Hindlimb muscle (tissue), 1 donor: ENCODE data around the gene IFNAR1. TPM values are rescaled to one million over a fixed set of nuclear protein-coding genes. Genes with fewer than 3 reads are reported as not detected.
"Not testable (repeated sequence)": the region's sequence is repeated elsewhere in the genome, so short reads cannot be mapped to it uniquely, and the experiment has no call there.

Experiments
- DNase-seq: peaks from one replicate; pipeline ENCODE4 v3.0.0-alpha.2; 2013
- polyA plus RNA-seq: library from polyadenylated mRNA; unstranded; fragments of 120-200 nt; gene quantifications from one replicate; pipeline ENCODE4 v1.2.1, GENCODE V29; 2013; ENCODE audit not compliant: insufficient read length

Gene IFNAR1
- polyA plus RNA-seq, 1 donor = 24.3 TPM

DNA sequence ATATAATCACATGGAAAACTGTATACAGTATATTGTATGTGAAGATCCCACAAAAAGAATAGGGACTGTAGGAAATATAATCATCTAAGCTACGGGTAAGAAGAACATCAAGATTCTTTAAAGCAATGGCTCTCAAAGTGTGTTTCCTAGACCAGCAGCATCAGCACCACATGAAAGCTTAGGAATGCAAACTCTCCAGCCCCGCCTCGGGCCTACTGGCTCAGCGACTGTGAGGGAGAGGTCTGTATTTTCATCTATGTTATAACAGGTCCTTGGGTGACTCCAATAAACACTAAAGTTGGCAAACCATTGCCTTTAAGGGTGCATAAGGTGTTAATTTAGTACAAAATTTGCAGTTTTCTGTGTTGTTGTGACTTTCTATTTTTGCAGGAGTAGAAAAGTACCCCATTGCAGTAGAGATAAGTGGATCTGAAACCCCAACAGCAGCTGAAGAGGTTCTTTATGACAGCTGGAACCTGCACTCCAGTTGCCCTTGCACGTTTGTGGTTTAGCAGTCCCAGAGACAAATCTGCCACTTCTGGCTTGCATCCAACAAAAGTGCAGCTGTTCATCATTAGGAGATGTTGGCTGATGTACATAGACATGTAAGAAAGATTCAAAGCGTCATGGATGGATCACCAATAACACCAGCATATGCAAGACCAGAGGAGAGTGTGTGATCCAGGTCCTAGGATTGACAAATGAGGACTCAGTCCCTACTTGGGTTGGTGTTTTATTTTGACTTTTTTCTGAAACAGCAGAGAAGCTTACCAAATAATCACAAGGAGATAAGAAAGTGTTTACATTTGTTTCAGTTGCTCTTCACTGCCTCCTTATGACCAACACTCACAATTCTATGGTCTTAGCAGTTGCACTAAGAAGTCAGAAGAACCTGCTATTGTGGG lies 15.9 kb upstream of the IFNAR1 start:
- peak; percentile 57 for DNase-seq

DNA sequence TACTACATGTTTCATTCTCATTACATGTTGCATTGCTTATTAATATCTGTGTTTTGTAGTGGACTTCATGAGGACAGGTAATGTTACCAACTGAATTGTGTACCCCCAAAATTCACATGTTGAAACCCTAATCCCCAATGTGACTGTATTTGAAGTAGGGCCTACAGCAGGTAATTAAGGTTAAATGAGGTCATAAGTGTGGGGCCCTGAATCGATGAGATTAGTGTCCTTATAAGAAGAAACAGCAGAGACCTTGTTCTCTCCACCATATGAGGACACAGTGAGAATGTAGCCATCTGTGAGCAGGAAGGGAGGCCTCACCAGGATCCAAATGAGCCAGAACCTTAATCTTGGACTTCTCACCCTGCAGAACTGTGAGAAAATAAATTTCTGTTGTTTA lies 15.0 kb upstream of the IFNAR1 start:
- DNase-seq = no peak

DNA sequence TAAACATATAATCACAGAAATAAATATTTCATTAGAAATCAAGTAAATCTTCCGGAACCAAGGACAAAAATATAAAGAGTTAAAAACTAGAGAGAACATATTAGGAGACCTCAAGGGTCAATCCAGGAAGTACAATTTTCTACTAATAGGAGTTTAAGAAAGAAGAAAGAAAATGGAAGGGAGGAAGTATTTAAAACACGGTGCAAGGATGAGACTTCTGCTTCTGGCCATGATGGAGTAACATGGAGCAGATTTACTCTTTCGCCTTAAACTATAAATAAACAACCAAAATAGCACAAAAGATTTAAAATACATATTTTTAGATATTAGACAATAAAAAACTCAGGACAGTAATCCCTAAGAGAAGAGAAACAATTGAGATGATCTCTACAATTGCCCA lies 12.6 kb upstream of the IFNAR1 start:
- no peak for DNase-seq

DNA sequence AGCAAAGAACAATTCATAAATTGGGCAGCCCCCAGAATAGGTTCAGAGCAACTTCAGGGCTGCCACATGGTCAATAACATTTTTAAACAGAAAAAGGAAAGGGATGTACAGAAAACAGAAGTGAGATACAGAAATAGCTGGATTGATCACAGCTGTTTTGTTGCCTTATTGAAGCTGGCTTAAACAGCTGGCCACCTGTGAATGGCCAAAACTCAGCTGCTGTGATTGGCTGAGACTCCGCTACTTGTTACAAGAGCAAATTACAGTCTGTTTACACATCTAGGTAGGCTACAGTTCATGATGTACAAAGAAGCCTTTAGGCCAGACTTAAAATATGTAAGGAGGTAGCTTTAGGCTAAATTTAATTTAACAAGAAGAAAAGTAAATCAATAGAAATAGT lies 11.6 kb upstream of the IFNAR1 start:
- DNase-seq = no peak

DNA sequence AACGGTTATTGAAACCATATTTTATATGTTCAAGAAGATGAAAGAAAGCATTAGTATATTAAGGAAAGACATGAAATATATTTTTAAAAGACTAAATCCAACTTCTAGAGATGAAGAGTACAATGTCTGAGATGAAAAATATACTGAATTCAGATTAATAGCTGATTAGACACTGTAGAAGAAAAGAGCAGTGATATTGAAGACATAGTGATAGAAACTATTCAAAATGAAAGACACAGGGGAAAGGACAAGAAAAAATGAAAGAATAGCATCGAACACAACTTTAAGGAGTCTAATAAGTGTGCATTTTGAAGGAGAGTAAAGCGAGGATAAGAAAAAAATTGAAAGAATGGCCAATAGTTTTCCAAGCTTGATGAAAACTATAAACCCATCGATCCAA lies 11.2 kb upstream of the IFNAR1 start:
- no peak for DNase-seq

DNA sequence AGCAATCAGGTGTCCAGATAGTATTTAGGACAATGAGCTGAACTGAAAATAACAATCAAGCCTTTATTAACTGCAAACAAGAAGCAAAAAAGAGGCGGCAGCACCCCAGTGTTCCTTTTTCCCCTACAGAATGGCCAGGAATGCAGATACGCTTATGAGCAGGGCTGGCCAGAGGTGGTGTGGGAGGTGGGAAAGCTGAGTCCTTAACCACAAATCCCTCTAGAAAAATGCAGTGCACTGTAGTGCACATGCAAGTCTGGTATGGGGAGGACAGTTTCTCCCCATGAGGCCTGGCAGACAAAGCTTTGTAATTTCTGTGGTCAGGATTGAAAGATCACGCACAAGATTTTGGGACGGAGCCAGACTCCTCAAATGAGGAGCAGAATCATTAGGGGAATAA lies 10.7 kb upstream of the IFNAR1 start:
- DNase-seq = no peak

DNA sequence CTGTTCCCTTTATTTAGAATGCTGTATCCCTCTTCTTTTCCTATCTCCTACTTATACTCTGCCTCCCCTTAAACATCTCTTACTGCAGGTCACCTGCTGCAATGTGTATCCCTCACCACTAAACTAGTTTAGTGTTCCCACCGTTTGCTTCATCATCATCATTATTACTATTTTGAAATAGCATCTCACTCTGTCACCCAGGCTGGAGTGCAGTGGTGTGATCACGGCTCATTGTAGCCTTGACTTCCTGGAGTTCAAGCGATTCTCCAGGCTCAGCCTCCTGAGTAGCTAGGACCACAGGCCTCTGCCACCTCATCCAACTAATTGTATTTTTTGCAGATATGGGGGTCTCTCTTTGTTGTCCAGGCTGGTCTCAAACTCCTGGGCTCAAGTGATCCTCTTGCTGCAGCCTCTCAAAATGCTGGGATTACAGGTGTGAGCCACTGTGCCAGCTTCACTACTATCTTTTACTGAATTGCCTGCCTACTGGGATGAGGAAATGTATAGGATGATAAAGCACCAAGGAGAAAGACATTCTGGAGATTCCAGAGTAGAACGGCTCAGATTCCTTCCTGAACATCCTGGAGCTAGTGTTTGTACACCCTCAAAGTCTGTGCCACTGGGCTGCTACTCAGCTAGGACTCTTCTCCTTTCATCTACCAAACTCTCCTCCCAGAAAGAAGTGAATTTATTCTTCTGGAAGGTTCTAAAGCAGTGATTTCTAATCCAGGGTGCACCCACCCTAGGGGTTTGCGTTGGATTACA lies 8.6 kb upstream of the IFNAR1 start:
- no peak for DNase-seq

DNA sequence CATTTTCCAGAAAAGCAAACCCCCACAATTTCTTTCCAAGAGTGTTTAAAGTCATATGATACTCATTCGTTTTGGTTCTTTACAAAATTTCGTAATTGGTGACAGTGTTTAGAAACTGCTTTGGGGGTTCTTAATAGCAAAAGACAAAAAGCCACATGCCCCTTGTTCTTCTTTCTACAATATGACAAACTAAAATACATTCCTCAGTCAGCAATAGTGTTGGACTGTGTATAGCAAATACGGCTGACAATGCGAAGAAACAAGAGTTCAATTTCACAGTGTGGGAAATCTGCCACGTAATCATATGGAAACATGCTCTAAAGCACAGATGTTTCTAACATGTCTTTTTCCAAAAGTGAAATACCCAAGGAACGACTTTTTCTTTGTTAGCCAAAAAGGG lies 7.6 kb upstream of the IFNAR1 start:
- peak; percentile 84 for DNase-seq

DNA sequence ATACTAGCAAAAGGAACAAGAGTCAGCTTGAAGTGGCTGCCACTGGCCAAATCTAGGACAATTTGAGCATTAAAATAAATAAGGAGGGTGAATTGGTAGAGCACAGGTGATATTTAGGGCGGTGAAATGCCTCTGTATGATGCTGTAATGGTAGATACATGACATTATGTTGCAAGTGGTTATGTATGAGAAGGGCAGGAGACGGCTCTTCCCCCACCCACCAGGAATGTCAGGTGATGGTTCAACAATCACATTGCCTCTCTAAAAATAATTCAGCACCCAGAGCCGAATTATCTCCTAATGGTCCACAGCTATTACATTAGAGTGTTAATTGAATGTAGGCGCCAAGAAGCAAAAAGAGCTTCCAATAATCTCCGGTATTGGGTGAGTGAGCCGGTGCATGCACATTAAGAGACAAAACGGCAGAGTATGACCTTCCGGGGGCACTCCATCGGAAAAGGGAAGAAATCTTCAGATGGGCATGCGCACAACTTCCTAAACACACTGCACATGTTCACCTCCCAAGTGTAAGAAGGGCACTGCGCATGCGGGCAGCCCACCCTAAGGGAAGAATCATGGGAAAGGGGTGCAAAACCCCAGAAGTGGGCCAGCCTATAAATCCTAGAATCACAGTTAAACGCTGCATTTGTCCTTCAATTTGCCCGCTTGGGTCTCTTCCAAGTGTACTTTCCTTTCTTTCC lies 6.8 kb upstream of the IFNAR1 start:
- no peak for DNase-seq

DNA sequence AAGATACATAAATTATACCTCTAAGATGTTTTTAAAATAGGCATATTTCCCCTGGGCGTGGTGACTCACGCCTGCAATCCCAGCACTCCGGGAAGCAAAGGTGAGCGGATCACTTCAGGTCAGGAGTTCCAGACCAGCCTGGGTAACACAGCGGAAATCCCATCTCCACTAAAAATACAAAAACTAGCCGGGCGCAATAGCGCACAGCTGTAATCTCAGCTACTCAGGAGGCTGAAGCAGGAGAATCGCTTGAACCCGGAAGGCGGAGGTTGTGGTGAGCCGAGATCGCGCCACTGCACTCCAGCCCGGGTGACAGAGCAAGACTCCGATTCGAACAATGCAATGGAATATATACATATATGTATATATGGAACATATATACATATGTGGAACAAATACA lies 3.8 kb upstream of the IFNAR1 start:
- DNase-seq = not testable (repeated sequence)

DNA sequence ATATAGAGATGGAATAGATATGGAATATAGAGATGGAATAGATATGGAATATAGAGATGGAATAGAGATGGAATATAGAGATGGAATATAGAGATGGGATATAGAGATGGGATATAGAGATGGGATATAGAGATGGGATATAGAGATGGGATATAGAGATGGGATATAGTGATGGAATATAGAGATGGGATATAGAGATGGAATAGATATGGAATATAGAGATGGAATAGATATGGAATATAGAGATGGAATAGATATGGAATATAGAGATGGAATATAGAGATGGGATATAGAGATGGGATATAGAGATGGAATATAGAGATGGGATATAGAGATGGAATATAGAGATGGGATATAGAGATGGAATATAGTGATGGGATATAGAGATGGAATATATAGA lies 1.2 kb upstream of the IFNAR1 start:
- not testable (repeated sequence) for DNase-seq

DNA sequence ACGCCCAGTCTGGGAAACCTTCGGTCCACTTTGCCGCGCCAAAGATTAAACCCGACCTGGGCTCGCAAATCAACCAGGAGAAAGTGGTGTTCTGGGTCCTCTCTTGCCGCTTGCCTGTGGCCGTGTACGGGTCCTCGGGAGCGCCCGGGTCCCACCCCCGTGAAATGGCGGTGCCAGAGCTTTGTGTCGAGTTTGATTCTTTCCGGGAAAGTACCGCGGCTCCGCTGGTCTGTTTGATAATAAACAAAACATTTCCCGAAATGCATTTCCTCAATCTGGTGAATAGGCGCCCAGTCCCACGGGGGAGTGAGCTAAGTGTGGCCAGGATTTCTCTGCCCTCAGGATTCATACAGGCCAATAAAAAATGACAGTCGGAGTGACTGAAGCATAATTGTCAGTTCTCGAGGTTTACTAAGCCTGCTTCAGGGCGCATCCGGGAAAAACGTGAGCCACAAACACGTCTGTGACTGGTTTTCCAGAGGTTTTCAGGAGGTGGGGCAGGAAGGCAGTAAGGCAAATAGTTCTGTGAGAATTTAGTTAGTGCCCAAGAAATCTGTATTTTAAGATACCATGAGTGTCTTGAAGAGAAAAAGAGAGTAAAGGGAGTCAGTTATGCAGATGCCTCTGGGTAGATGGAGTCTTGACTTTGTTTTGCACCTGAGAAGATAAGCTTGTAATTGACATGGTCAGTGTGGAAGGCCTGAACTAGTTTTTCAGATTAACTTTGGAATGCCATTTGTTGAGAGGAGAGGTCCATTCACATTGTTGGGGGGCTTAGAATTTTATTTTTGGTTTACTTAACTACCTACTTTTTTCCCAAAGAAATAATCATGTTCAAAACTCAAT lies 675 bp downstream of the IFNAR1 start:
- peak; percentile 75 for DNase-seq

DNA sequence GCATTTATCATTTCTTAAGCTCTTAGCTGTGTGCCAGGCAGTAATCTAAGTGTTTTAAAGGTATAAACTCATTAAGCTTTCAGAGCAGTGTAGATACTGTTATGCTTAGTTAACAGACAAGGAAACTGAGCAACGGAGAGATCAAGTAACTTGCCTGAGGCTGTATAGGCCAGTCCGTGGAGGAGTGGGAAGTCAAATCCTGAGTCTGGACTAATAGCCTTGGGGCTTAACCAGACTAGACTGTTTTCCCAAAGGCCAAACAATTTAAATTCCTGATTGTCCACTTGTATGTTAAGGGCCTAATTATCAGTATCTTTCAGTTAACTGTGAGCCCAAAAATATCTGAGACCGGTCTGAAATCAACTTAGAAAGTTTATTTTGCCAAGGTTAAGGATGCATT lies 2.6 kb downstream of the IFNAR1 start:
- DNase-seq = no peak

DNA sequence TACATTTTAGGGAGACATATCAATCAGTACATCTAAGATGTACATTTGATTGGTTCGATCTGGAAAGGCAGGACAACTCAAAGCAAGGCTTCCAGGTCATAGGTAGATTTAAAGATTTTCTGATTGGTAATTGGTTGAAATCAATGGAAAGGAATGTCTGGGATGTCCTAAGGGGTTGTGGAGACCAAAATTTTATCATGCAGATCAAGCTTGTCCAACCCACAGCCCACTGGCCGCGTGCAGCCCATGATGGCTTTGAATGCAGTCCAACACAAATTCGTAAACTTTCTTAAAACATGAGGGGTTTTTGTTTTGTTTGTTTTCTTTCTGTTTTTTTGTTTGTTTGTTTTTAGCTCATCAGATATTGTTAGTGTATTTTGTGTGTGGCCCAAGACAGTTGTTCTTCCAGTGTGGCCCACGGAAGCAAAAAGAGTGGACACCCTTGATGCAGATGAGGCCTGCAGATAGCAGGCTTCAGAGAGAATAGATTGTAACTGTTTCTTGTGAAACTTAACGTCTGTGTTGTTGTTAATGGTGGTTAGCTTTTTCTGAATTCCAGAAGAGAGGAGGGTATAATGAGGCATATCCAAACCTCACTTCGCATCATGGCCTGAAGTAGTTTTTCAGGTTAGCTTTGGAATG lies 3.1 kb downstream of the IFNAR1 start:
- DNase-seq = no peak

DNA sequence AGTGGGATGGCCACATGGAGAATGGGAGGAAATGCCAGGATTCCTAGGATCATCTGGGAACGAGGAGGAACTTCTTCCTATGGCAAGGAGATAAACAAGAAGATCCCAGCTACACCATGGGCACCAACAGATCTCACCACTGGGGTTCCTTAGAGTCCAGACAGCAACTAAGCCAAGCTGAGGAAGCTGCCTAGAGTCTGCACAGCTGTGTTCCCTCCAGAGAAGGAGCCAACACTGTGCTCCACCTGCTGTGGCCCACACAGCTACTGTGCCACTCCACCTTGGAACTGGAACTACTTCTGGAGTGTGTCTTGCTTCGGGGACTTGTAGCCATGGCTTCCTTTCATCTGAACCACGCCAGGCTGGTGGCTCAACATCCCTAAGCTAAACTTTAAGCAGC lies 6.0 kb downstream of the IFNAR1 start:
- no peak for DNase-seq

DNA sequence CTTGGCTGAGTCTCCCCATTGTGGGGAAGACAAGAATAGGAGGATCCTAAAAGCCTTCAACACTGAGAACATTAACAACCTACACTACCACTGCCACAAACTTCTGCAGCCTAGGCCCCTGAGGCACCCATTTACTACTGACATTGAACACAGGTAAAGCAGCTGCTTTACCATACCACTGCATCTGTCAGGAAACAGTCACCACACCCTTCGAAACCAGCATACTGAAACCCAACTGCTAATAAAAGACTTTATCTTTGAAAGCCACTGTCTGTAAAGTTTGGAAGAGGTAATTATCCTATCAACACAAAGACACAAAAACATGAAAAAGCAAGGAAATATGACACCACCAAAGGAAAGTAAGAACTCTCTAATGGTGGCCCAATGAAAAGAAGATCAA lies 7.4 kb downstream of the IFNAR1 start:
- no peak for DNase-seq

DNA sequence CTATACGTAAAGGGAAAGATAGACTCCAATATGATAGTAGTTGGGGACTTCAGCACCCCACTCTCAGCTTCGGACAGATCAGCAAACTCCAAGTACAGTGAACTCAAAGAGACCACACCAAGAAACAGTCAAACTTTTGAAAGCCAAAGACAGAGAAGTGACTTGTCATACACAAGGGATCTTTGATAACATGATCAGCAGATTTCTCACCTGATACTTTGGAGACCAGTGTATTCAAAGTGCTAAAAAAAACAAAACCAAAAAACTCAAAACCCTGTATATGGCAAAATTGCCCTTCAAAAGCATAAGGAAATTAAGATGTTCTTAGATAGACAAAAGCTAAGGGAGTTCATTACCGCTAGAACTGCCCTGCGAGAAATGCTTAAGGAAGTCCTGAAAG lies 9.4 kb downstream of the IFNAR1 start:
- no peak for DNase-seq

DNA sequence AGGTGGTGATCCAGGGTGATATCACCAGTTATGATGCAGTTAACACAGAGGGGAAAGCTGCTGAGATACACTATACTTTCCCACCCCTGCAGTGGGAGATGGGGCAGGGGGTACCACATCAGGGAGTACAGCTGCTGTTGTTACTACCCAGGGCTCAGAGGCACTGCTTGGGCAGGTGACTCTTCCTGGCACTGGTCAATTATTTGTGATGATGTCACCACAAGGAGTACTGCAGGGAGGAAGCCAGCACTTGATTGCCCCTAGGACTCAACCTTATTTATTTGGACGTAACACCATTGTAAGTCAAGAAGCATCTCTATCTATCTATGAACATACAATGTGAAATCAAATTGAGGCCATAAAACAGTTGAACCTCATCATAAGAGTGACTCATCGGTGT lies 10.1 kb downstream of the IFNAR1 start:
- no peak for DNase-seq

DNA sequence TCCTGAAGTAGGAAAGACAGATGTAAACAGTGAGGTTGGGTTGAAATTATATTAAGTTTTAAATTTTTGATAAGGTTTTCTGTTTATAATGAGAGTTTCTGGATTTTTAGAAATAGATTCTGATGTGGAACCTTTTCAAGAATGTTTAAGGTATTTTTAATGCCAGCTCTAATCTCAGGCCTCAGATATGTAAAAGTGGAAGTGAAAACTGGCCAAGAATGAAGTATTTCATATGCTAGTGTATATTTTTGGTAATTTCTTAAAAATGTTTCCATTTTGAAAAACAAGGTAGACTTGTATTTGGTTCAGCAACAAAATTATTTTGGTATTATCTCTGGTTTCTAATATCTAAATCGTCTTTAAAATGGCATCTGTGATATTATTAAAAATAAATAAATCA lies 14.4 kb downstream of the IFNAR1 start:
- DNase-seq = no peak

DNA sequence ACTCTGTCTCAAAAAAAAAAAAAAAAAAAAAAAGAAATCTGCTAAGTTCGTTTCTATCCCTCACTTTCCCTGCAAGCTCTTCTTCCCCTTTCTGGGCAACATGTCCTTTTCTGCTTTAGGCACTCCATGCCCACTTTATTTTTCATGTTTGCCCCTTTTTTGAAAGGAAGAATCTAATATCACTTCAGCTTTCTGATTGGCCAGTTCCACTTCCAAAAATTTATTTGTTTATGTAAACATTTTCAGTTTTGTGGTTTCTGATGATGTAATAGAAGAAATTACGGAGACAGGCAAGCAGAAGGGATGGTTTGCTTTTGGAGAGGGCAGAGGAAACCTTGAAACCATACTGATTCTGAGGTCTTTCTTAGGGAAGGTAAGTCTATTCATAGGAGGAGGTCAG lies 15.1 kb downstream of the IFNAR1 start:
- no peak for DNase-seq

DNA sequence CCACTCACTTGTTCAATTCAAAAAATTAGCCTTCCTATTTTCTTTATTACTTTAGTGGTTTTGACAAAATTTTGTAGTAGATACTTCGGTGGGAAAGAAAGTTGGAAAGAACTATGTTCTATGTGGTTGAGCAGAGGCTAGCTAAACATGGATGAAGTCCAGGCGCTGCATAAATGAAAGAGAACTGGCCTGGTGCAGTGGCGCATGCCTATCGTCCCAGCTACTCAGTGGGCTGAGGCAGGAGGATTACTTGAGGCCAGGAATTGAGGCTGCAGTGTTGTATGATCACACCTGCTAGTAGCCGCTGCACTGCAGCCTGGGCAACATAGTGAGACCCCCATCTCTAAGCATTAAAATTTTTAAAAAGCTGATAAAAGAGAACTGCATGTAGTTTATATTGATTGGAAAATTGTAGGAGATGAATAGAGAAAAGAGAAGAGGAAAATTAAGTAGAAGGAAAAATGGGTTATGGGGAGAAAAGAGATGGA lies 21.0 kb downstream of the IFNAR1 start:
- no peak for DNase-seq

DNA sequence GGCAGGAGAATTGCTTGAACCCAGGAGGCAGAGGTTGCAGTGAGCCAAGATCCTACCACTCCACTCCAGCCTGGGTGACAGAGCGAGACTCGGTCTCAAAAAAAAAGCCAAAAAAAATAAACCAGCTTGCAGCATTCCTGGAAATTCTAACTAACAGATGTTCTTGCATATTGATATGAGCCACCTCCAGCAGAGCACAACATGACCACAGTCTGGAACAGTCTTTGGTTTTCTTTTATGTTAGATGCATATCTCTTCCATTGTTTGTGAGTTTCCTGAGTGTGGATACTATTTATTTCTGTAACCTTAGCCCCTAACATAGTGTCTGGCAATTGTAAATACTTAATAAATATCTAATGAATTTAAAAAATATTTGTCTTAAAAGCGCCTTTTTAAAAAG lies 23.9 kb downstream of the IFNAR1 start:
- DNase-seq = no peak
